Measurements from ENCODE around the gene SLC9C1.

SLC9C1 gene

GRCh38 chr3:112143251-112143650 is 150.8 kb downstream of the SLC9C1 start:
- Histone ChIP-seq H2AFZ (ENCODE audit: low read depth) (no peak overlapping the region), H3K4me1 (ENCODE audit: low read depth, poor library complexity, severe bottlenecking) (no peaks in the 10 kb centered on the region), H3K9ac (no peak overlapping the region), H3K79me2 (ENCODE audit: insufficient read depth, low read depth) (no peaks in the 10 kb centered on the region), H3K36me3 (ENCODE audit: insufficient read depth) (no peaks in the 10 kb centered on the region), H4K20me1 (ENCODE audit: insufficient read depth) (no peaks in the 10 kb centered on the region), H3K4me2 (no peak overlapping the region), H3K27ac (no peak overlapping the region), H3K4me3 (IDR thresholded peaks at IDR 0.05; ENCODE audit: insufficient read depth, low read depth, low read length) (no peak overlapping the region), H3K27me3 (ENCODE audit: insufficient read depth, low read depth) (no peaks in the 10 kb centered on the region)
- TF ChIP-seq CTCF (conservative IDR thresholded peaks at IDR 0.05; ENCODE audit: low read depth, low read length) = no peak

- Histone ChIP-seq H3K27me3 (ENCODE audit: insufficient read depth, low read depth) (no peaks in the 10 kb centered on the region), H3K4me2 (no peak overlapping the region), H3K4me3 (IDR thresholded peaks at IDR 0.05; ENCODE audit: insufficient read depth, low read depth, low read length) (no peak overlapping the region), H3K9ac (no peak overlapping the region), H3K4me1 (ENCODE audit: low read depth, poor library complexity, severe bottlenecking) (peaks cover 14% of the 10 kb centered on the region), H4K20me1 (ENCODE audit: insufficient read depth) (no peaks in the 10 kb centered on the region), H3K36me3 (ENCODE audit: insufficient read depth) (no peaks in the 10 kb centered on the region), H3K27ac (no peak overlapping the region), H3K79me2 (ENCODE audit: insufficient read depth, low read depth) (no peaks in the 10 kb centered on the region), H2AFZ (ENCODE audit: low read depth) (no peak overlapping the region)
- TF ChIP-seq CTCF (conservative IDR thresholded peaks at IDR 0.05; ENCODE audit: low read depth, low read length) = no peak
Observed at GRCh38 chr3:112141293-112141692, 152.7 kb downstream of the SLC9C1 start.

DNA sequence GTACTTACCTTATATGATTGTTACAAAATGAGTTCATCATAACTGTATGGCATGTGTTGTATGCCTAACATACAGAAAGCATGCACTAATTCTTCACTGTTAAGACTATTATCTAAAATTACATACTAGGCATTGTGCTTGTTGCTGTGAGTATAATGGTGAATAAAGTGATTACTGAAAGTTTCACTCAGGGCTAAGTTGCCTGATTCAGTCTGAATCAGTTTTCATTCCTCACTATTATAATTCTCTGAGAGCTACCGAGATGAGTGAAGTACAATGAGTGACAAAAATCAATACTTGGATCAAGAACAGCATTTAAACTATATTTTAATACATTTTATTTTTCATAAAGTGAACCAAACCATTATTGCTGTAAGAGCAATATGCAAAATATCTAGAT is 153.4 kb downstream of the SLC9C1 start:
- no peak overlapping the region for H3K27ac ChIP-seq
- H4K20me1 ChIP-seq (ENCODE audit: insufficient read depth) = no peaks in the 10 kb centered on the region
- no peak overlapping the region for H2AFZ ChIP-seq (ENCODE audit: low read depth)
- TF ChIP-seq CTCF (conservative IDR thresholded peaks at IDR 0.05; ENCODE audit: low read depth, low read length) = no peak
- no peak overlapping the region for H3K9ac ChIP-seq
- no peaks in the 10 kb centered on the region for H3K79me2 ChIP-seq (ENCODE audit: insufficient read depth, low read depth)
- no peaks in the 10 kb centered on the region for H3K27me3 ChIP-seq (ENCODE audit: insufficient read depth, low read depth)
- H3K4me3 ChIP-seq (IDR thresholded peaks at IDR 0.05; ENCODE audit: insufficient read depth, low read depth, low read length) = no peak overlapping the region
- no peaks in the 10 kb centered on the region for H3K36me3 ChIP-seq (ENCODE audit: insufficient read depth)
- H3K4me1 ChIP-seq (ENCODE audit: low read depth, poor library complexity, severe bottlenecking) = peaks cover 21% of the 10 kb centered on the region
- H3K4me2 ChIP-seq = no peak overlapping the region

GRCh38 chr3:112138219-112138969 is 155.6 kb downstream of the SLC9C1 start:
- no peak for TF ChIP-seq CTCF (conservative IDR thresholded peaks at IDR 0.05; ENCODE audit: low read depth, low read length)
- Histone ChIP-seq H3K4me2 (no peak overlapping the region), H2AFZ (ENCODE audit: low read depth) (no peak overlapping the region)

More at GRCh38 chr3:112138219-112138969, 155.6 kb downstream of the SLC9C1 start:
- Histone ChIP-seq H3K4me1 (ENCODE audit: low read depth, poor library complexity, severe bottlenecking) (peaks cover 43% of the 10 kb centered on the region), H3K4me3 (IDR thresholded peaks at IDR 0.05; ENCODE audit: insufficient read depth, low read depth, low read length) (no peak overlapping the region), H3K9ac (no peak overlapping the region), H3K36me3 (ENCODE audit: insufficient read depth) (no peaks in the 10 kb centered on the region), H3K27ac (no peak overlapping the region), H3K27me3 (ENCODE audit: insufficient read depth, low read depth) (no peaks in the 10 kb centered on the region), H3K79me2 (ENCODE audit: insufficient read depth, low read depth) (no peaks in the 10 kb centered on the region), H4K20me1 (ENCODE audit: insufficient read depth) (no peaks in the 10 kb centered on the region)

Measured in KMS-11 (cell line).